ENCODE data around the gene AXIN2.

DNA sequence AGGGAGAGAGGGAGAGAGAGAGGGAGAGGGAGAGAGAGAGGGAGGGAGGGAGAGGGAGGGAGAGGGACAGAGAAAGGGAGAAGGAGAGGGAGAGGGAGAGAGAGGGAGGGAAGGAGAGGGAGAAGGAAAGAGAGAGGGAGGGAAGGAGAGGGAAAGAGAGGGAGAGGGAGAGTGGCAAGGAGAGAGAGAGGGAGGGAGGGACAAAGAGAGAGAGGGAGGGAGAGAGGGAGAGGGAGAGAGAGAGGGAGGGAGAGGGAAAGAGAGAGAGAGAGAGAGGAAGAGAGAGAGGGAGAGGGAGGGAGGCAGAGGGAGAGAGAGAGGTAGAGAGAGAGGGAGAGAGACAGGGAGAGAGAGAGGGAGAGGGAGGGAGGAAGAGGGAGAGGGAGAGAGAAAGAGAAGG is 73.5 kb downstream of the AXIN2 start:
- no peak for TF ChIP-seq YY1 (IDR thresholded peaks at IDR 0.05; ENCODE audit: insufficient read depth, insufficient read length)
- TF ChIP-seq SUZ12 (IDR thresholded peaks at IDR 0.05; ENCODE audit: extremely low read depth, insufficient read depth, insufficient read length): no peak
- no peak for TF ChIP-seq ZNF274 (IDR thresholded peaks at IDR 0.05; ENCODE audit: low read depth, low read length)

All from NT2/D1 (cell line).